ENCODE measurements around the gene PRICKLE2. TPM values are rescaled to one million over a fixed set of nuclear protein-coding genes. Genes with fewer than 3 reads are reported as not detected.

Gene PRICKLE2
- polyA plus RNA-seq, 1 donor = 6.9 TPM

DNA sequence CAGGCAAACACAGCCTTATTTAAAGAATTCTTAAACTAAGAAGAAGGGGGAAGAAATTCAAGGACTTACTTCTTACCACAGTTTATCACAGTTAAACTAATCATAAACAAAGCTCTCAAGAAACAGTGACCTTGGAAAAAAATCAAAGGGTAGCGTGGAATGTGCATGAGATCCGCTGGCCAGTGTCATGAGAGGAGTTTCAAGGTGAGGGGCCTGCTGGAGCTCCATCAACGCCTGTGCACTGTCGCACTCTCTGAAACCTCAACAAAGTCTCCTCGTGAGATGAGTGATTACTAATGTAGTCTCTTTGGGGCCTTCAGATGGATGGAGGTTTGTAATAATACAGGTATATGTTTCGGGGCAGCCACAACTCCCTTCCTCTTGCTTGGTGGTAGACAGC lies 28.4 kb upstream of the PRICKLE2 start:
- DNase-seq (ENCODE audit: low read depth) = no peak

DNA sequence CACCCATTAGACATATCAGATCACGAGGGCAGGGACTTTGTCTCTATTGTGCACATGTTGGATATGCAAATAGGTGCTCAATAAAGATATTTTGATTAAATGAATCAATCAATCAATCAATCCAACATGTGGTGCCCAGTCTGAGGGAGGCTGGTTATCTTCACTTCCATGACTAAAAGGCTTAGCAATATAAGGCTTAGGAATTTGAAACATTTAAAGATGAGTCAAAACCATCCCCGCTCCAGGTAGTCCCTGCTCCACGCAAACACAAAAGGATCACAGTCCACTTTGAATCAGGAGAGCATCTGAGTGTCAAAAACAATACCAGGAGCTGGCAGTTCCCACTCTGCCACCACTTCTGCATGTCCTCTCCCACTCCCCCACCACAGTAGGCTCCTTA lies 25.8 kb upstream of the PRICKLE2 start:
- no peak for DNase-seq (ENCODE audit: low read depth)

DNA sequence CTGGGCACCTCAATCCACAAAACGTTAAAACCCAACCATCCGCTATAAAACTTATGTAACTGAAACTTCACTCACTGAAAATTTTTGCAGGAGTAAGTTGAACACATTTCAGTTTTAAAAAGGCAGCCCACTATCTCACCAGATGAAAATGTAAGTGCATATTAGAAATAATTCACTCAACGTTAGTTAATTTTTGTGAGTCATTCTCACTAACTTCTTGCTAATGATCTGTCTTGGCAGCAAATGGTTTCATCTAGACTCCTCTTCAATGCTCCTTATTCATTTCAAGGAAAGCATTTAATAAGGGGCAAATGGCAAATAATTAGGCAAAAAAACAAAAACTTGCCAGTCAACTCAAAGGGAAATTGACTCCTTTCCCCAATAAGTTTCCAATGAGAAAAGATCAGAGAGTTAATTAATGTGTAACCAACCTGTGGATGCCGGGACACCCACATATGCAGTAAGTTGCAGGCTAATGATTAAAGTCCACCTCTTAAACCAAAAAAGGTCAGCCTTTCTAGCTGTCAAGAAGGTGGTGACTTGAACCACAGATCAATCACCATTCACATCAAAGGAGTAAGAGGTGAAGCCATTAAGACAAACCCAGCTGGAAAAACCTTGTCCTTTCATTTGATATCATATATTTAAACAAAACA lies 22.9 kb upstream of the PRICKLE2 start:
- DNase-seq (ENCODE audit: low read depth) = no peak

- no peak for DNase-seq (ENCODE audit: low read depth)
Measured at GRCh38 chr3:64244011-64244942, 19.0 kb upstream of the PRICKLE2 start.

GRCh38 chr3:64242435-64242834 lies 17.2 kb upstream of the PRICKLE2 start:
- no peak for DNase-seq (ENCODE audit: low read depth)

DNA sequence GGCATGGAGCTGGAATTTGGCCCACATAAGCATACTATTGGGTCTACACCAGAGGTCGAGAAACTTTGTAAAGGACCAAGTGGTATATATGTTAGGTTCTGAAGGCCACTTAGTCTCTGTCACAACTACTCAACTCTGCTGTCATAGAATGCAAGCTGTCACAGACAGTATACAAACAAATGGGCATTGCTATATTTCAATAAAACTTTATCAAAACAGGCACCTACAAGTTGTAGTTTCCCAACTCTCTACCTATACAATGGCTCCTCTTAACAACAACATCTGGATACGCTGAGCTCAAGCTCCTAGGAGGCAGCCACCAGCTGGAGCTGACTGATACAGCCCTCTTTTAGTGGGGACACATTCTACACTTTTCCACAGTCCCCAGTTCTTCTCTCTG lies 15.7 kb upstream of the PRICKLE2 start:
- DNase-seq (ENCODE audit: low read depth) = no peak

DNA sequence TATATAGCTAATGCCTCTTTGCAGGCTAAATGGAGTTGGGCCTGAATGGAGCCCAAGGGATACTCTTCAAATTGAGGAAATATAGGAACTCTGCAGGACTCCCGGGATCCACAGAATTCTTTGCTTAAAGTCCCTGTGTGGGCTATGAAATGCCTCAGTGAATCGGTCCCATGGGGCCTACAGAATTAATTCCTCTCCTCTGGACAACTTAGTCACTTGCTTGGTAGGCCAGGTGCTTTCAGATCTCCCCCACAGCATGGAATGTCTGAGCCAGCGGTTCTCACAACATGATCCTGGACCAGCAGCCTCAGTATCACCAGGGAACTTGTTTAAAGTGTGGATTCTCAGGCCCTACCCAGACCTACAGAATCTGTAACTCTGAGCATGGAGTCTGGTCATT lies 15.1 kb upstream of the PRICKLE2 start:
- DNase-seq (ENCODE audit: low read depth) = no peak

DNA sequence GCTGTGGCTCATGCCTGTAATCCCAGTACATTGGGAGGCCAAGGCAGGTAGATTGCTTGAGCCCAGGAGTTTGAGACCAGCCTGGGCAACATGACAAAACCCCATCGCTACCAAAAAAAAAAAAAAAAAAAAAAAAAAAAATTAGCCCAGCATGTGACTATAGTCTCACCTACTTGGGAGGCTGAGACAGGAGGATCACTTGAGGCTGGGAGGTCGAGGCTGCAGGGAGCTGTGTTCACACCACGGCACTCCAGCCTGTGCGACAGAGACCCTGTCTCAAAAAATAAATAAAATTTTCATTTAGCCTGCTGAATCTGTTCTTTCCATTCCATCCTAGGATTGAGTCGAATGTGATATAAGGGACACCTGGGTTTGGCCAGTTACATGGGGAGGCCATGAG lies 14.6 kb upstream of the PRICKLE2 start:
- no peak for DNase-seq (ENCODE audit: low read depth)

- DNase-seq (ENCODE audit: low read depth) = no peak
Measured at GRCh38 chr3:64238971-64239667, 13.9 kb upstream of the PRICKLE2 start.

GRCh38 chr3:64237083-64237482 lies 11.8 kb upstream of the PRICKLE2 start:
- DNase-seq (ENCODE audit: low read depth) = no peak

- DNase-seq (ENCODE audit: low read depth) = no peak
Measured at GRCh38 chr3:64235605-64236004, 10.3 kb upstream of the PRICKLE2 start.

DNA sequence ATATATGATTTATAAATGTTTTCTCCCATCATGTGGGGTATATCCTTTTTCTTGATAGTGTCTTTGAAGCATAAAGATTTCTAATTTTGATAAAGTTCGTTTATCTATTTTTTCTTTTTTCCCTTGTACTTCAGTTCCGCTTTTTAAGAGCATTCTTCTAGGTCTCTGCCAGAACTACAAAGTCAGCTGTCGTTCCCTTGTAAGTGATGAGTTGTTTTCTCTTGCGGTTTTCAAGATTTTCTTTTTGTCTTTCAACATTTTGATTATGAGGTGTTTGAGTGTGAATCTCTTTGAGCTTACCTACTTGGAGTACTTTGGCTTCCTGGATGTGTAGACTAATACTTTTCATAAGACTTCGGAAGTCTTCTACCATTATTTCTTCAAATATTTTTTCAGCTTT lies 9.3 kb upstream of the PRICKLE2 start:
- DNase-seq (ENCODE audit: low read depth) = no peak

- DNase-seq (ENCODE audit: low read depth) = no peak
Measured at GRCh38 chr3:64232821-64233220, 7.6 kb upstream of the PRICKLE2 start.

DNA sequence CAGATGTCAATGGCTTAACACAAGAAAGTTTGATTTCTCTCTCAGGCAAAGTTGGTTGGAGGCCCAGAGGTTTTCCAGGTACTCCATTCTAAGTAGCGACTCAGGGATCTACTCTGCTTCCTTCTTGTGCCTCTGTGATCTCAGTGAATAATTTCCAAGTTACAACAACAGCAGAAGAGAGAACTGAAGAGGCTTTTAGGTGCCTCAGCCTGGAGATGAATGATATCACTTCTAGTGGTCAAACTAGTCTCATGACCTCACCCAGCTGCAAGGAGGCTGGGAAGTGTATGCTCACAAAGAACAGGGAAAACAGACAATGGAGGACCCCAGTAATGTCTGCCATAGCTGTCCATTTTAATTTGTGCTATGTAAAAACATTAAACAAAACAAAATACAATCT lies 4.6 kb upstream of the PRICKLE2 start:
- no peak for DNase-seq (ENCODE audit: low read depth)

DNA sequence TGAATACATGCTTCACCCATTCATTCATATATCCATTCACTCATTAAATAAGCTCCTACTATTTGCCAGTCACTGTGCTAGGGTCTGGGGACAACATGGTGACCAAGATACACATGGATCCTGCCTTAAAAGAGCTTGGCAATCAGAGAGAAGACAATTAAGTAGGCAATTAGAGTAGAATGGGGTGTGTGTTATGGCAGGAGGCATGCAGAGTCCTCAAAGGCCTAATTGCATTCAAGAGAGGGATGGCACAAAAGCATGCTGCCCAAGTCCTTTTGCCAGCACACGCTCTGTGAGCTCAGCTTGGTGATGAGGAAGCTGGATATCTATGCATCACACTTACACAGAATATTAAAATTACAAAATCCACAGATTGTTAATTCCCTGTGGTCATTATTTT lies 2.8 kb upstream of the PRICKLE2 start:
- DNase-seq (ENCODE audit: low read depth) = no peak

DNA sequence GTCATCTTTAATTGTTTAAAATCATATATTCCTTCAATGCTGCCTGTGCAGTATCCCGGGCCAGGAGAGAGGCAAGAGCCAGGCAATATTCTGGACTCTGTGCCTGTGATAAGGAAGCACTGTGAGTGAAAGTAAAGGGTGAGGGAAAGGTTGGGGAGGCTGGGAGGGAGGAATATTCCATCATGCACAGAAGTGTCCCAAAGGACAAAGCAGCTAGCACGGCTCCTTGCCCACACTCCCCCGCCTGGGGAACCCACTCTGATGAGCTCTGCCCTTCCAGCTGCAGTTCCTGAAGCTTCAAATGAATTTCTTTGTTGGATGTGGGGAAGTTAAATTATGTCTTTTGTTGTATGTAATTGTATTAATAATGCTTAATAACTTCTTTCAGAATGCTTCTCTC lies 1.5 kb upstream of the PRICKLE2 start:
- no peak for DNase-seq (ENCODE audit: low read depth)

DNA sequence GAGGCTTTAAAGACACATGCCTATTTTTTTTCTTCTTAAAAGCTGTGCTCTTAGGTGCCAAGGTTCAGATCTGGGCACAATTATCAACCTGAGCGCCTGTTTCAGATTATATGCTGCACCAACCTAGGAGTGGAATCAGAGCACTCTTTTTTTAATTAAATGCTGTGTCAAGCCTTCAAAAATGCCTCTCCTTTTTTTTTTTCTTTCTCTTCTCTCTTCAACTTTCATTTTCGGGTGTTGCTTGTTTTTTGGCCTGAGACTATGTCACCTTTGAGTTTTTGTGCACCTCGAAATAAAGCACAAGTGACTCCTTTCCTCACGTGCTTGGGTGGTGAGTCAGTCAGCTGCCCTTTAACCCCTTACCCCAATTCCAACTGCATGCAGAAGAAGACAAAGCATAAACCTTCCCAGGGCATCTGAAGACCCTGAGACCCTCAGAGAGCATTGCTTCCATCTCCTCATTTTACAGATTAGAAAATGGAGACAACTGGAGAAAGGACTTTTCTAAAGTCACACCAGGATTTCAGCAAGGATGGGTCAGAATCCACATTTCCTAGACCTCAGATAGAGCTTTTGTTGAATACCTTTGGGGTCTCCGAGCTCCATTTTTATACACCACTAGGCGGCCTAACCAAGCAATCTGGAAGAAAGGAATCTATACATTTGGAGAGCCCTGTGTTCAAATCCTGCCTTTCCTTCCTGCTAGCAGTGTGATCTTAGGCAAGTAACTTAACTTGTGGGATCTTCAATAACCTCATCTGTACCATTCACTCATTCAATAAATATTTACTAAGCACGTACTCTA lies 631 bp upstream of the PRICKLE2 start:
- DNase-seq (ENCODE audit: low read depth) = no peak

DNA sequence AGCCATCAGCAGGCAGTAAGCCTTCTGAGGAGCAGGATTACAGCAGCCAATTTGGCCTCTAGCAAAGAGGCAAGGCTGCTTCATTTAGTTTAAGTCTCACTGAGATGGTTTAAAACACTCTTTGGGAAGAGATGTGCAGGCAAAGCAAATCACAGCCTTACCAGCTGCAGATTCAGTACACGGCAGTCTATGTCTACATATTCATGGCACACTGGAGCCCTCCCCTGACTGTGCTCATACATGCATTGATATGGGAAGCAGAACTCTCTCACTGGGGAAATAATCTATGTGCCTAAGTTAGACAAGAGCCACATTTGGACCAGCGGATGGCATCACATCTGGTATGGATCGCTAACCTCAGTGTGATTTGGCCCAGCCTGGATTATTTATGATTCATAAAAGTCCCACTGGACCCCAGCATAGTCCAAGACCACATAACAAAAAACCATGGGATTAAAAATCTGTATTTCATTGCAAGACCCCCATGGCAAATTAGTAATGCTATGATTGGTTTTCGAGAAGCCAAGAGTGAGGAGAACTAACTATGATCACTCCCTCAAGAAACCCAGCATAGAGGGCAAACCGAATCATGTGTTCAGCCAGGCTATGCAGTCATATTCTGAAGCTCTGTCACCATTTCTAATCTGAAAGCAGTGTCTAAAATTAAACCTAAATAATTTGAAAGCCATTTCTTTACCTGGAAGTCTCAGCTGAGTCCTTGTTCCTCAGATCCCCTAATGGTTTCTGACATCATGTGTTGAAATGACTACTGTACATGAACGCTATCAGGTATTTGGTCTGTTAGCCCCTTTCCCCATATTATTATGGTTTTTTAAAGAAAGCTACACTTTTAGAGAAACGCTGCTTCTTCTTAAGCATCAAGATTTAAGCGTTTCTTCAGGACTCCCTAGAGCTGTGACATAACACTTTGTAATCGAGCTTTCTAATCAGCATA lies 1.2 kb downstream of the PRICKLE2 start:
- DNase-seq (ENCODE audit: low read depth) = no peak

GRCh38 chr3:64222501-64223111 lies 2.7 kb downstream of the PRICKLE2 start:
- DNase-seq (ENCODE audit: low read depth) = no peak

Data from forelimb muscle (tissue), 1 donor.